Measurements from ENCODE around the gene PRELID3B. TPM values are rescaled to one million over a fixed set of nuclear protein-coding genes. Genes with fewer than 3 reads are reported as not detected.

The PRELID3B gene
- total and polyA plus RNA-seq, 10 of the 15 experiments (the other 5 are each of a cell fraction or from before 2014, with no cell fraction given): 72.5 to 151 (median 124) TPM

GRCh38 chr20:59006864-59007664 is 35.5 kb downstream of the PRELID3B start, which contains the start of gene CTSZ (continued):
- TF ChIP-seq USF1 (IDR thresholded peaks at IDR 0.05; ENCODE audit: borderline replicate concordance, extremely low read length, insufficient read depth, low read depth, low read length) (no peak), SUPT20H (IDR thresholded peaks at IDR 0.05; ENCODE audit: borderline replicate concordance, control insufficient read depth, low read depth, low read length) (no peak), ASH2L (IDR thresholded peaks at IDR 0.05; ENCODE audit: borderline replicate concordance, low read depth) (no peak), JUND (IDR thresholded peaks at IDR 0.05; ENCODE audit: low read depth, low read length) (no peak), ELK1 (IDR thresholded peaks at IDR 0.05; ENCODE audit: low read depth, low read length) (no peak), POLR2AphosphoS5 (IDR thresholded peaks at IDR 0.05; ENCODE audit: low read length) (peak; percentile 20), BHLHE40 (IDR thresholded peaks at IDR 0.05; ENCODE audit: borderline replicate concordance in 1 of 2, low read depth in 2 of 2, low read length in 1 of 2) (peak in 1 of 2 experiments; percentile 87; a peak in 2 of 4 replicates), TARDBP (IDR thresholded peaks at IDR 0.05; ENCODE audit: borderline replicate concordance) (no peak), SP1 (IDR thresholded peaks at IDR 0.05; ENCODE audit: low read depth, low read length) (no peak), SPI1 (IDR thresholded peaks at IDR 0.05; ENCODE audit: borderline replicate concordance, insufficient read depth, low read depth, low read length) (no peak), NR2C1 (IDR thresholded peaks at IDR 0.05) (peak; percentile 74), KLF5 (IDR thresholded peaks at IDR 0.05; ENCODE audit: partially characterized antibody) (no peak), MXI1 (IDR thresholded peaks at IDR 0.05; ENCODE audit: low read depth, low read length) (no peak), BRCA1 (IDR thresholded peaks at IDR 0.05; ENCODE audit: low read depth, low read length) (no peak), ZBTB33 (IDR thresholded peaks at IDR 0.05) (no peak), LARP7 (IDR thresholded peaks at IDR 0.05) (peak; percentile 72), CBX3 (IDR thresholded peaks at IDR 0.05; ENCODE audit: borderline replicate concordance, low read depth) (no peak), RFX5 (IDR thresholded peaks at IDR 0.05; ENCODE audit: low read depth, low read length) (no peak), ZNF274 (IDR thresholded peaks at IDR 0.05; ENCODE audit: insufficient read depth, insufficient read length) (no peak), STAT1 (conservative IDR thresholded peaks at IDR 0.05) (no peak), ESRRA (IDR thresholded peaks at IDR 0.05; ENCODE audit: low read length) (no peak), SIX5 (IDR thresholded peaks at IDR 0.05; ENCODE audit: low read depth, low read length, severe bottlenecking) (no peak)
